GM23338 (cell line): Measurements from ENCODE around the gene SDHAF3. TPM values are rescaled to one million over a fixed set of nuclear protein-coding genes. Genes with fewer than 3 reads are reported as not detected.

Source experiments
- ATAC-seq: fragments of 200-7000 bp; cut with Tn5 transposase; 3 replicates; pipeline ENCODE4 v1.9.1; 2020
- DNase-seq: peaks from one replicate; pipeline ENCODE4 v3.0.0-alpha.2; 2015; ENCODE audit warnings: low spot score
- H2AFZ ChIP-seq: fragments of 200-600 bp; sonication (generic); 2 replicates; pipeline ENCODE4 v1.8.0; 2016; ENCODE audit warnings: antibody characterized with exemption, mild to moderate bottlenecking, moderate library complexity
- H3F3A ChIP-seq: fragments of 200-600 bp; sonication (generic); replicated peaks from 2 replicates; pipeline ENCODE4 v1.8.0; 2017; ENCODE audit warnings: antibody characterized with exemption, mixed run types, low read depth
- H3K27ac ChIP-seq: fragments of 200-600 bp; sonication (generic); 2 replicates; pipeline ENCODE4 v1.6.1; 2016; ENCODE audit warnings: low read depth
- H3K27me3 ChIP-seq: fragments of 200-600 bp; sonication (generic); 2 replicates; pipeline ENCODE4 v1.8.0; 2016; ENCODE audit warnings: mild to moderate bottlenecking, mixed run types, moderate library complexity; ENCODE audit not compliant: insufficient read depth
- H3K36me3 ChIP-seq: fragments of 200-600 bp; sonication (generic); 2 replicates; pipeline ENCODE4 v1.8.0; 2016; ENCODE audit warnings: mild to moderate bottlenecking; ENCODE audit not compliant: insufficient read depth
- H3K4me1 ChIP-seq: fragments of 200-600 bp; sonication (generic); 2 replicates; pipeline ENCODE4 v1.8.0; 2016; ENCODE audit warnings: mild to moderate bottlenecking, moderate library complexity; ENCODE audit not compliant: insufficient read depth
- H3K4me2 ChIP-seq: fragments of 200-600 bp; sonication (generic); 2 replicates; pipeline ENCODE4 v1.7.1; 2017; ENCODE audit warnings: mixed run types
- H3K4me3 ChIP-seq: fragments of 200-600 bp; sonication (generic); 2 replicates; pipeline ENCODE4 v1.6.1; 2016; ENCODE audit warnings: mixed run types
- H3K79me2 ChIP-seq: fragments of 200-600 bp; sonication (generic); replicated peaks from 2 replicates; pipeline ENCODE4 v1.8.0; 2017; ENCODE audit warnings: mild to moderate bottlenecking; ENCODE audit not compliant: insufficient read depth
- H3K9me2 ChIP-seq: fragments of 200-600 bp; sonication (generic); 2 replicates; pipeline ENCODE4 v1.8.0; 2017; ENCODE audit not compliant: insufficient read depth
- H4K20me1 ChIP-seq: fragments of 200-600 bp; sonication (generic); replicated peaks from 2 replicates; pipeline ENCODE4 v1.8.0; 2017; ENCODE audit warnings: mild to moderate bottlenecking; ENCODE audit not compliant: insufficient read depth
- H3K27ac Mint-ChIP-seq: 2 replicates; pipeline ENCODE4 v1.8.0; 2020; ENCODE audit warnings: inconsistent platforms, mild to moderate bottlenecking, moderate library complexity, mixed read lengths
- H3K27me3 Mint-ChIP-seq: 3 replicates; pipeline ENCODE4 v1.8.0; 2022; ENCODE audit warnings: low read depth, mild to moderate bottlenecking, moderate library complexity, mixed read lengths, inconsistent platforms; ENCODE audit not compliant: insufficient read depth, poor library complexity
- H3K36me3 Mint-ChIP-seq: 3 replicates; pipeline ENCODE4 v1.8.0; 2021; ENCODE audit warnings: low read depth, mild to moderate bottlenecking, inconsistent platforms, moderate library complexity, mixed read lengths
- H3K4me1 Mint-ChIP-seq: 3 replicates; pipeline ENCODE4 v1.8.0; 2020; ENCODE audit warnings: mild to moderate bottlenecking, inconsistent platforms, mixed read lengths
- H3K4me3 Mint-ChIP-seq: 3 replicates; pipeline ENCODE4 v1.8.0; 2021; ENCODE audit warnings: moderate library complexity, mild to moderate bottlenecking, inconsistent platforms, mixed read lengths
- H3K9me3 Mint-ChIP-seq: 3 replicates; pipeline ENCODE4 v1.8.0; 2020; ENCODE audit warnings: moderate library complexity, mild to moderate bottlenecking, inconsistent platforms, mixed read lengths
- CREB1 ChIP-seq: fragments of 250-450 bp; sonication (Bioruptor Pico); IDR thresholded peaks from 2 replicates; pipeline ENCODE4 v1.5.0; 2020; ENCODE audit warnings: low read depth, mild to moderate bottlenecking, moderate library complexity
- EZH2phosphoT487 ChIP-seq: fragments of 200-600 bp; sonication (generic); IDR thresholded peaks from one replicate; pipeline ENCODE4 v1.8.1; 2018; ENCODE audit warnings: antibody characterized with exemption; ENCODE audit not compliant: unreplicated experiment
- JUNB ChIP-seq: IDR thresholded peaks from one replicate; pipeline ENCODE4 v1.6.1; 2016; ENCODE audit warnings: antibody characterized with exemption; ENCODE audit not compliant: unreplicated experiment
- NANOG ChIP-seq: IDR thresholded peaks from 2 replicates; pipeline ENCODE4 v1.6.1; 2016; ENCODE audit warnings: antibody characterized with exemption, borderline replicate concordance
- POLR2AphosphoS5 ChIP-seq: IDR thresholded peaks from 2 replicates; pipeline ENCODE4 v1.6.1; 2016; ENCODE audit warnings: antibody characterized with exemption, low read depth
- REST ChIP-seq: IDR thresholded peaks from one replicate; pipeline ENCODE4 v1.6.1; 2018; ENCODE audit warnings: antibody characterized with exemption; ENCODE audit not compliant: unreplicated experiment
- STAT1 ChIP-seq: IDR thresholded peaks from one replicate; pipeline ENCODE4 v1.6.1; 2016; ENCODE audit warnings: antibody characterized with exemption; ENCODE audit not compliant: unreplicated experiment
- ZNF114 ChIP-seq: fragments of 250-450 bp; sonication (Bioruptor Pico); IDR thresholded peaks from 2 replicates; pipeline ENCODE4 v1.5.0; 2020; ENCODE audit warnings: mild to moderate bottlenecking, moderate library complexity
- ZNF462 ChIP-seq: fragments of 250-450 bp; sonication (Bioruptor Pico); IDR thresholded peaks from 2 replicates; pipeline ENCODE4 v1.5.0; 2020; ENCODE audit warnings: mild to moderate bottlenecking, moderate library complexity
- polyA plus RNA-seq: library from polyadenylated mRNA; unstranded; fragments of >200 nt; fragmentation: Nextera tagmentation; extraction: Ambion mirVana; gene quantifications from 2 replicates; pipeline ENCODE4 v1.2.1, GENCODE V29; 2016
- total RNA-seq: library from RNA; depleted of rRNA; stranded (reverse); fragments of >200 nt; shearing (Covaris generic); gene quantifications from 2 replicates; pipeline ENCODE4 v1.2.3, GENCODE V29; 2014
- TF ChIP-seq, protein P1 (sequence below): IDR thresholded peaks from 2 replicates; pipeline ENCODE4 v1.6.1; 2016; ENCODE audit warnings: antibody characterized with exemption

Gene SDHAF3
- total and polyA plus RNA-seq, 2 experiments from 2014 or later, result 35.5 to 123 TPM

DNA sequence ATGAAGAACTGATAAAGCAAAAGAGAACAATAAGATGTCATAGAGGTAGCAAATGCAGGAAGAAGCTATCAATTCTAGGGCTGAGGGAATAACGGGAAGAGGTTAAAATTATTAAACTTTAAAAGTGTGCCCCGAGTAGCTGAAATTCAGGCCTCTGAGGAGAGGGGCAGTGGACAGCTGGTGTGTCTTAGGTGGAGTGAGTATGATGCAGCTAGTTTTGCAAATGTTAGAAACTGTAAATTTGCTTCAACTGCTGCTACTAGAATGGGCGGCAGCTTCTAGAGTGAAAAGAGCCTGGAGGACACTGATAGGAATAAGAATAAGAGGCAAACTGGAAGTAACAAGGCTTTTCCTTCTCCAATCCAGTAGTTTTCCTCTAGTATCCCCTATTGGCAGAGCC lies 87.3 kb downstream of the SDHAF3 start:
- Mint-ChIP-seq H3K9me3 (no peaks in the 10 kb centered on the region), H3K36me3 (no peaks in the 10 kb centered on the region), H3K27ac (no peak overlapping the region), H3K4me3 (no peak overlapping the region), H3K4me1 (no peaks in the 10 kb centered on the region), H3K27me3 (no peaks in the 10 kb centered on the region)
- Histone ChIP-seq H3K4me1 (no peaks in the 10 kb centered on the region), H4K20me1 (no peaks in the 10 kb centered on the region), H3K9me2 (0 out of 2 replicates have a peak, but pooled peaks cover 2% of the 10 kb centered on the region), H3K36me3 (no peaks in the 10 kb centered on the region), H3K27me3 (no peaks in the 10 kb centered on the region), H3K4me2 (no peak overlapping the region), H3K79me2 (no peaks in the 10 kb centered on the region), H3F3A (no peaks in the 10 kb centered on the region), H3K27ac (no peak overlapping the region), H3K4me3 (no peak overlapping the region), H2AFZ (peak overlapping the region; percentile 49; the same call in 1 of the 2 replicates)
- no peak for ATAC-seq
- DNase-seq, result peak; percentile 3
- TF ChIP-seq NANOG, result no peak

DNA sequence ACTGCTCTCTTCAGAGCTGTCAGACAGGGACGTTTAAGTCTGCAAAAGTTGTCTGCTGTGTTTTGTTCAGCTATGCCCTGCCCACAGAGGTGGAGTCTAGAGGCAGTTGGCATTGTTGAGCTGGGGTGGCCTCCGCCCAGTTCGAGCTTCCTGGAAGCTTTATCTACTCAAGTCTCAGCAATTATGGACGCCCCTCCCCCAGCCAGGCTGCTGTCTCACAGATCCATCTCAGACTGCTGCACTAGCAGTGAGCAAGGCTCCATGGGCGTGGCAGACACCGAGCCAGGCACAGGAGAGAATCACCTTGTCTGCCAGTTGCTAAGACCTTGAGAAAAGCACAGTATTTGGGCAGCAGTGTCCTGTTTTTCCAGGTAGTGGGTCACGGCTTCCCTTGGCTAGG lies 98.1 kb downstream of the SDHAF3 start:
- Histone ChIP-seq H3K4me2 (no peak overlapping the region), H3K36me3 (no peaks in the 10 kb centered on the region), H3F3A (no peaks in the 10 kb centered on the region), H3K4me3 (no peak overlapping the region), H3K27me3 (no peaks in the 10 kb centered on the region), H4K20me1 (no peaks in the 10 kb centered on the region), H3K9me2 (no peaks in the 10 kb centered on the region), H3K4me1 (no peaks in the 10 kb centered on the region), H3K79me2 (no peaks in the 10 kb centered on the region), H2AFZ (peak overlapping the region; percentile 81; the same call in 1 of the 2 replicates), H3K27ac (no peak overlapping the region)
- no peaks in the 10 kb centered on the region for H3K27me3 Mint-ChIP-seq
- DNase-seq (peak; percentile 16), ATAC-seq (no peak)
- no peaks in the 10 kb centered on the region for H3K4me1 Mint-ChIP-seq
- no peak overlapping the region for H3K4me3 Mint-ChIP-seq
- no peaks in the 10 kb centered on the region for H3K36me3 Mint-ChIP-seq
- no peak overlapping the region for H3K27ac Mint-ChIP-seq
- H3K9me3 Mint-ChIP-seq, result peaks cover 2% of the 10 kb centered on the region; the same call in 1 of the 3 replicates
- TF ChIP-seq NANOG (no peak), ZNF114 (CRISPR knock-in tag) (no peak), CREB1 (CRISPR knock-in tag) (no peak), JUNB (no peak), ZNF462 (CRISPR knock-in tag) (no peak), POLR2AphosphoS5 (no peak), REST (no peak), STAT1 (no peak), EZH2phosphoT487 (no peak)
- TF ChIP-seq, protein P1, sequence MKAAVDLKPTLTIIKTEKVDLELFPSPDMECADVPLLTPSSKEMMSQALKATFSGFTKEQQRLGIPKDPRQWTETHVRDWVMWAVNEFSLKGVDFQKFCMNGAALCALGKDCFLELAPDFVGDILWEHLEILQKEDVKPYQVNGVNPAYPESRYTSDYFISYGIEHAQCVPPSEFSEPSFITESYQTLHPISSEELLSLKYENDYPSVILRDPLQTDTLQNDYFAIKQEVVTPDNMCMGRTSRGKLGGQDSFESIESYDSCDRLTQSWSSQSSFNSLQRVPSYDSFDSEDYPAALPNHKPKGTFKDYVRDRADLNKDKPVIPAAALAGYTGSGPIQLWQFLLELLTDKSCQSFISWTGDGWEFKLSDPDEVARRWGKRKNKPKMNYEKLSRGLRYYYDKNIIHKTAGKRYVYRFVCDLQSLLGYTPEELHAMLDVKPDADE, result no peak
